ENCODE data around the gene CLNS1A. TPM values are rescaled to one million over a fixed set of nuclear protein-coding genes. Genes with fewer than 3 reads are reported as not detected.

The CLNS1A gene
- total and polyA plus RNA-seq, 2 donors (not counting 1 experiment from before 2014, with no cell fraction given) = 39.3 to 121 TPM

DNA sequence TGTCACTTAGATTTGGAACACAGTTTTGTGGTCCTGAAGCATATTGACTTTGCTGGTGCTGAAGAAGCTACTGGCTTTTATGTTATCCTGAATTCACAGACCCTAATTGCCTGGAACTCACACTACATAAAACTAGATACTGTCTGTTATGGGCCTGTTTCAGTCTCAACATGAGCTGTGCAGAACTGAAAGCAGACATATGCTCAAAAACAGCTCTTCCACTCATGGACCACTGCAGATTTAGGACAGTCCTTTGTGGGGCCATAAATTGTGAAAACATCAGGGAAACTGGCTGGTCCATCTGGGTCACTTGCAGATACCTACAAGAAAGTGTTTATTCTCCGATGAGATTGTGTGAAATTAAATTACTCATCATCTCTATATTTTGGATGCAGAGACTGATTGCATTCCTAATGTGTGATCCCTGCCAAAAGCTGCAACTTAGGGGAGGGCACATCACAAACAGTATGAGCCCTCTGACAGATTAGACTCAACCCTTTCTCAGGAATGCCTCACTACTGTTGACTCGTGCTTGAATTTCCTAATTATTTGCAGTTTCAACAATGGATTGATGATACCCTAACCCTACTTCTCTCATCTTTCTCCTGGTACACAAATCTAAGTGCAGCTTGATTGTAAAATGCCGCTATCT, 10.2 kb upstream of the CLNS1A start:
- Mint-ChIP-seq H3K4me3 (no peak overlapping the region), H3K27ac (no peak overlapping the region), H3K9me3 (ENCODE audit: insufficient read depth) (no peaks in the 10 kb centered on the region), H3K4me1 (no peaks in the 10 kb centered on the region), H3K27me3 (peaks cover 15% of the 10 kb centered on the region)
- no peaks in the 10 kb centered on the region for H3K4me1 ChIP-seq (ENCODE audit: control insufficient read depth in 2 of 2, insufficient read depth in 2 of 2, low read length in 2 of 2)
- peaks cover 0 to 7% (median 0%) of the 10 kb centered on the region in 4 experiments for H3K27me3 ChIP-seq (replicated peaks in 1 of 4; ENCODE audit: control extremely low read depth in 1 of 4, control insufficient read depth in 3 of 4, insufficient read depth in 4 of 4, low read length in 3 of 4)
- no peak for ATAC-seq (ENCODE audit: low read depth)
- H3K9me3 ChIP-seq (ENCODE audit: control extremely low read depth in 1 of 3, control insufficient read depth in 2 of 3, insufficient read depth in 1 of 3, low read length in 2 of 3) = no peaks in the 10 kb centered on the region
- POLR2A ChIA-PET = no interaction called here
- no peak overlapping the region for H3K9ac ChIP-seq (ENCODE audit: low read length)
- H3K27ac ChIP-seq (ENCODE audit: low read length in 2 of 2) = no peak overlapping the region
- DNase-seq = no peak
- no peaks in the 10 kb centered on the region for H4K20me1 ChIP-seq (ENCODE audit: control insufficient read depth, insufficient read depth, low read length, poor library complexity, severe bottlenecking)
- intact Hi-C loops (cut with micrococcal nuclease) = no loop called here
- TF ChIP-seq, protein P1, sequence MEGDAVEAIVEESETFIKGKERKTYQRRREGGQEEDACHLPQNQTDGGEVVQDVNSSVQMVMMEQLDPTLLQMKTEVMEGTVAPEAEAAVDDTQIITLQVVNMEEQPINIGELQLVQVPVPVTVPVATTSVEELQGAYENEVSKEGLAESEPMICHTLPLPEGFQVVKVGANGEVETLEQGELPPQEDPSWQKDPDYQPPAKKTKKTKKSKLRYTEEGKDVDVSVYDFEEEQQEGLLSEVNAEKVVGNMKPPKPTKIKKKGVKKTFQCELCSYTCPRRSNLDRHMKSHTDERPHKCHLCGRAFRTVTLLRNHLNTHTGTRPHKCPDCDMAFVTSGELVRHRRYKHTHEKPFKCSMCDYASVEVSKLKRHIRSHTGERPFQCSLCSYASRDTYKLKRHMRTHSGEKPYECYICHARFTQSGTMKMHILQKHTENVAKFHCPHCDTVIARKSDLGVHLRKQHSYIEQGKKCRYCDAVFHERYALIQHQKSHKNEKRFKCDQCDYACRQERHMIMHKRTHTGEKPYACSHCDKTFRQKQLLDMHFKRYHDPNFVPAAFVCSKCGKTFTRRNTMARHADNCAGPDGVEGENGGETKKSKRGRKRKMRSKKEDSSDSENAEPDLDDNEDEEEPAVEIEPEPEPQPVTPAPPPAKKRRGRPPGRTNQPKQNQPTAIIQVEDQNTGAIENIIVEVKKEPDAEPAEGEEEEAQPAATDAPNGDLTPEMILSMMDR (IDR thresholded peaks at IDR 0.05) = no peak
- no peak for TF ChIP-seq EZH2 (IDR thresholded peaks at IDR 0.05; ENCODE audit: borderline replicate concordance, insufficient read depth, low read depth, low read length, poor library complexity, severe bottlenecking)
- CTCF ChIA-PET = no interaction called here
- no peak overlapping the region for H3K4me3 ChIP-seq (ENCODE audit: control extremely low read depth in 1 of 5, extremely low read depth in 1 of 5, insufficient read depth in 1 of 5, low read depth in 2 of 5, low read length in 4 of 5)
- no peak overlapping the region for H2AFZ ChIP-seq (ENCODE audit: insufficient read depth, low read depth, low read length, poor library complexity, severe bottlenecking)
- H3K36me3 ChIP-seq (replicated peaks in 1 of 2; ENCODE audit: control extremely low read depth in 1 of 2, control insufficient read depth in 1 of 2, extremely low read depth in 1 of 2, insufficient read depth in 2 of 2, low read length in 1 of 2) = no peaks in the 10 kb centered on the region
- H3K79me2 ChIP-seq (ENCODE audit: control insufficient read depth, insufficient read depth, low read length) = no peaks in the 10 kb centered on the region
- WGBS (ENCODE audit: insufficient coverage) = 80% methylated on average over 1 of the region's 3 CpGs
- H3K4me2 ChIP-seq (replicated peaks; ENCODE audit: low read depth, low read length, poor library complexity, severe bottlenecking) = no peak overlapping the region

GRCh38 chr11:77644887-77645286, 7.3 kb upstream of the CLNS1A start:
- ATAC-seq (ENCODE audit: low read depth) (no peak), DNase-seq (no peak)
- no peaks in the 10 kb centered on the region for H3K36me3 ChIP-seq (replicated peaks in 1 of 2; ENCODE audit: control extremely low read depth in 1 of 2, control insufficient read depth in 1 of 2, extremely low read depth in 1 of 2, insufficient read depth in 2 of 2, low read length in 1 of 2)
- H3K4me1 ChIP-seq (ENCODE audit: control insufficient read depth in 2 of 2, insufficient read depth in 2 of 2, low read length in 2 of 2) = no peaks in the 10 kb centered on the region
- H3K4me1 Mint-ChIP-seq = no peaks in the 10 kb centered on the region
- no peaks in the 10 kb centered on the region for H3K9me3 Mint-ChIP-seq (ENCODE audit: insufficient read depth)
- intact Hi-C loops (cut with micrococcal nuclease) = no loop called here
- H3K27ac Mint-ChIP-seq = no peak overlapping the region
- CTCF ChIA-PET = no interaction called here
- no peaks in the 10 kb centered on the region for H3K79me2 ChIP-seq (ENCODE audit: control insufficient read depth, insufficient read depth, low read length)
- no peak overlapping the region for H3K4me3 ChIP-seq (ENCODE audit: control extremely low read depth in 1 of 5, extremely low read depth in 1 of 5, insufficient read depth in 1 of 5, low read depth in 2 of 5, low read length in 4 of 5)
- H3K27ac ChIP-seq (ENCODE audit: low read length in 2 of 2) = no peak overlapping the region
- peaks cover 0 to 3% (median 2%) of the 10 kb centered on the region in 3 donors for H3K9me3 ChIP-seq (ENCODE audit: control extremely low read depth in 1 of 3, control insufficient read depth in 2 of 3, insufficient read depth in 1 of 3, low read length in 2 of 3)
- H3K4me3 Mint-ChIP-seq = no peak overlapping the region
- H4K20me1 ChIP-seq (ENCODE audit: control insufficient read depth, insufficient read depth, low read length, poor library complexity, severe bottlenecking) = no peaks in the 10 kb centered on the region
- POLR2A ChIA-PET = no interaction called here
- no peak overlapping the region for H3K4me2 ChIP-seq (replicated peaks; ENCODE audit: low read depth, low read length, poor library complexity, severe bottlenecking)
- TF ChIP-seq EZH2 (IDR thresholded peaks at IDR 0.05; ENCODE audit: borderline replicate concordance, insufficient read depth, low read depth, low read length, poor library complexity, severe bottlenecking) = no peak
- TF ChIP-seq, protein P1 (IDR thresholded peaks at IDR 0.05) = no peak
- 100% methylated on average over 1 of the region's 1 CpG for WGBS (ENCODE audit: insufficient coverage)
- H3K27me3 Mint-ChIP-seq = peaks cover 15% of the 10 kb centered on the region
- H2AFZ ChIP-seq (ENCODE audit: insufficient read depth, low read depth, low read length, poor library complexity, severe bottlenecking) = no peak overlapping the region
- peaks cover 0 to 7% (median 0%) of the 10 kb centered on the region in 4 experiments for H3K27me3 ChIP-seq (replicated peaks in 1 of 4; ENCODE audit: control extremely low read depth in 1 of 4, control insufficient read depth in 3 of 4, insufficient read depth in 4 of 4, low read length in 3 of 4)
- no peak overlapping the region for H3K9ac ChIP-seq (ENCODE audit: low read length)

Data from B cell (primary cell).